ENCODE results near the gene GOLGA7B. TPM values are rescaled to one million over a fixed set of nuclear protein-coding genes. Genes with fewer than 3 reads are reported as not detected.

The GOLGA7B gene
- total RNA-seq, 2 donors from 2014 or later, result 0.22 to 0.72 TPM

DNA sequence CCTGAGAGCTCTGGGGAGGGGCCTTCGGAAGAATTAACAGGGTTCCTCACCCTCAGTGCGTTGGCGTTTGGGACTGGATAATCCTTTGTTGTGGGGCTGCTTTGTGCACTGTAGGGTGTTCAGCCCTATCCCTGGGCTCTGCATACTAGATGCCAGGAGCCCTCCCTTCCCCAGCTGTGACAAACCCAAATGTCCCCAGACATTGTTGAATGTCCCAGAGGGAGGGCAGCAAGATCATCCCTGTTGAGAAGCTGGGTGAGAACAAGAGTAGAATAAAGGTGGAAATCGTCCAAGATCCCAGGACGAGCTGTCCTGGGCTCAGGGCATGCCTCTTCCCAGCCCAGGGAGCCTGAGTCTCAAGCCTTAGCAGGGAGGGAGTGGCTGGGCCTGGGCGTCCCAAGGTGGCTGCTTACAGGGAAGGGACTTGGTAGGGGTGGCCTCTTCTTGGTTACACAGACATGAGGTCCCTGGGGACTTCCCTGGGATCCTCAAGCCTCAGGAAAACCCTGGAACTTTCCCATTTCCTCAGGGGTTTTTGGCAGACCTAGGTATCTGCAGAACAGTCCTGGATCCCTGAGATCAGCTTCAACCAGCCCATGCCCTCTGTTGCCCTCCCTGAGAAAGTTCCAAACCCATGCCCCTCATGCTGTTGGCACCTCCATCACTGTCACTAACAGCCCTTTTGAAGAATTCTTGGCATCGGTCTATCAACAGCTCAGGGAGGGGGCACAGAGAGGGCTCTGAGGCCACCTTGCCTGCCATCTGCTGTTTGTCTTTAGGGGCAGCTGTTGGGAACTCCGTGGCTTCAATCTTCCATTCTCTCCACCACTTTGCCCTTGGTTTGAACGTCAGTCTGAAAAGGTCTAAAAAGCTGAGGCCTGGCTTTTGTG, 53.7 kb downstream of the GOLGA7B start:
- intact Hi-C loops (cut with DNase I), result no loop called here
- Histone ChIP-seq H3K4me3 (no peak overlapping the region), H3K9me3 (no peaks in the 10 kb centered on the region), H3K9ac (ENCODE audit: low read depth in 2 of 2, low read length in 2 of 2) (no peak overlapping the region), H3K36me3 (no peaks in the 10 kb centered on the region), H3K4me1 (no peaks in the 10 kb centered on the region), H3K27me3 (no peaks in the 10 kb centered on the region), H3K27ac (no peak overlapping the region)
- TF ChIP-seq, protein P1, sequence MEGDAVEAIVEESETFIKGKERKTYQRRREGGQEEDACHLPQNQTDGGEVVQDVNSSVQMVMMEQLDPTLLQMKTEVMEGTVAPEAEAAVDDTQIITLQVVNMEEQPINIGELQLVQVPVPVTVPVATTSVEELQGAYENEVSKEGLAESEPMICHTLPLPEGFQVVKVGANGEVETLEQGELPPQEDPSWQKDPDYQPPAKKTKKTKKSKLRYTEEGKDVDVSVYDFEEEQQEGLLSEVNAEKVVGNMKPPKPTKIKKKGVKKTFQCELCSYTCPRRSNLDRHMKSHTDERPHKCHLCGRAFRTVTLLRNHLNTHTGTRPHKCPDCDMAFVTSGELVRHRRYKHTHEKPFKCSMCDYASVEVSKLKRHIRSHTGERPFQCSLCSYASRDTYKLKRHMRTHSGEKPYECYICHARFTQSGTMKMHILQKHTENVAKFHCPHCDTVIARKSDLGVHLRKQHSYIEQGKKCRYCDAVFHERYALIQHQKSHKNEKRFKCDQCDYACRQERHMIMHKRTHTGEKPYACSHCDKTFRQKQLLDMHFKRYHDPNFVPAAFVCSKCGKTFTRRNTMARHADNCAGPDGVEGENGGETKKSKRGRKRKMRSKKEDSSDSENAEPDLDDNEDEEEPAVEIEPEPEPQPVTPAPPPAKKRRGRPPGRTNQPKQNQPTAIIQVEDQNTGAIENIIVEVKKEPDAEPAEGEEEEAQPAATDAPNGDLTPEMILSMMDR (IDR thresholded peaks at IDR 0.05), result no peak
- no peak for DNase-seq

- Histone ChIP-seq H3K27me3 (no peaks in the 10 kb centered on the region), H3K27ac (no peak overlapping the region), H3K36me3 (no peaks in the 10 kb centered on the region), H3K9ac (ENCODE audit: low read depth in 2 of 2, low read length in 2 of 2) (no peak overlapping the region), H3K4me3 (no peak overlapping the region), H3K9me3 (no peaks in the 10 kb centered on the region), H3K4me1 (no peaks in the 10 kb centered on the region)
- TF ChIP-seq, protein P1 (IDR thresholded peaks at IDR 0.05), result no peak
- no peak for DNase-seq
- intact Hi-C loops (cut with DNase I), result no loop called here
Measured at GRCh38 chr10:97904018-97904381, 54.4 kb downstream of the GOLGA7B start.

GRCh38 chr10:97904576-97904975, 54.9 kb downstream of the GOLGA7B start:
- Histone ChIP-seq H3K9ac (ENCODE audit: low read depth in 2 of 2, low read length in 2 of 2) (no peak overlapping the region), H3K4me3 (no peak overlapping the region), H3K27ac (no peak overlapping the region), H3K36me3 (no peaks in the 10 kb centered on the region), H3K9me3 (no peaks in the 10 kb centered on the region), H3K4me1 (no peaks in the 10 kb centered on the region), H3K27me3 (no peaks in the 10 kb centered on the region)
- no peak for DNase-seq
- TF ChIP-seq, protein P1 (IDR thresholded peaks at IDR 0.05), result no peak
- intact Hi-C loops (cut with DNase I), result no loop called here

GRCh38 chr10:97905276-97905675, 55.6 kb downstream of the GOLGA7B start:
- H3K4me3 ChIP-seq, result no peak overlapping the region
- no peak overlapping the region for H3K9ac ChIP-seq (ENCODE audit: low read depth in 2 of 2, low read length in 2 of 2)
- no peaks in the 10 kb centered on the region for H3K4me1 ChIP-seq
- H3K27me3 ChIP-seq, result no peaks in the 10 kb centered on the region
- no peaks in the 10 kb centered on the region for H3K9me3 ChIP-seq
- intact Hi-C loops (cut with DNase I), result no loop called here
- TF ChIP-seq, protein P1 (IDR thresholded peaks at IDR 0.05), result no peak
- DNase-seq, result no peak
- no peak overlapping the region for H3K27ac ChIP-seq
- H3K36me3 ChIP-seq, result no peaks in the 10 kb centered on the region

DNA sequence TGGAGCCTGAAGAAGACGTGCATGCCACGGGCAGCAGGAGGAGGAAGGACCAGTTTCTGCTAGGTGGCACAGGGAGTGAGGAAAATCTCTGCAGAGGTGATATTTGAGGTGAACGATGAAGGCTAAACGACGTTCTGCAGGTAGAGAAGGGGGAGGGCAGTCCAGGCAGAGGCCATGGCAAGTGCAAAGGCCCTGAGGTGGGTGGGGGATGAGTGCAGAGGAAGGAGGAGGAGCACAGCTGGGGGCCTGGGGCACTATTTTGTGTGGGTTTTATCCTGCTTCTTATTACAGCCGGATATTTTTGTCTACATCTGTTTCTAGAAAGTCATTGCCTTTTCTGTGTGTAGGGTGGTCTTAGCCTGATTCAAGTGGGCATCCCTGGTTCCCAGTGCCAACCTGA, 57.6 kb downstream of the GOLGA7B start:
- intact Hi-C loops (cut with DNase I), result no loop called here
- H3K4me3 ChIP-seq, result no peak overlapping the region
- DNase-seq, result no peak

More for the DNA sequence above, 57.6 kb downstream of the GOLGA7B start:
- H3K27ac ChIP-seq, result no peak overlapping the region
- TF ChIP-seq, protein P1 (IDR thresholded peaks at IDR 0.05), result no peak
- no peak overlapping the region for H3K9ac ChIP-seq (ENCODE audit: low read depth in 2 of 2, low read length in 2 of 2)
- no peaks in the 10 kb centered on the region for H3K4me1 ChIP-seq
- H3K36me3 ChIP-seq, result no peaks in the 10 kb centered on the region
- no peaks in the 10 kb centered on the region for H3K27me3 ChIP-seq
- H3K9me3 ChIP-seq, result no peaks in the 10 kb centered on the region
